HG02623 (cell line): ENCODE measurements around the gene VAV2.
"Not testable (repeated sequence)": the region's sequence is repeated elsewhere in the genome, so short reads cannot be mapped to it uniquely, and the experiment has no call there.

Experiments
- ATAC-seq: cut with Tn5 transposase; IDR thresholded peaks from one replicate; pipeline ENCODE4 v1.9.1; 2021; ENCODE audit warnings: moderate library complexity; ENCODE audit not compliant: unreplicated experiment

Gene VAV2

DNA sequence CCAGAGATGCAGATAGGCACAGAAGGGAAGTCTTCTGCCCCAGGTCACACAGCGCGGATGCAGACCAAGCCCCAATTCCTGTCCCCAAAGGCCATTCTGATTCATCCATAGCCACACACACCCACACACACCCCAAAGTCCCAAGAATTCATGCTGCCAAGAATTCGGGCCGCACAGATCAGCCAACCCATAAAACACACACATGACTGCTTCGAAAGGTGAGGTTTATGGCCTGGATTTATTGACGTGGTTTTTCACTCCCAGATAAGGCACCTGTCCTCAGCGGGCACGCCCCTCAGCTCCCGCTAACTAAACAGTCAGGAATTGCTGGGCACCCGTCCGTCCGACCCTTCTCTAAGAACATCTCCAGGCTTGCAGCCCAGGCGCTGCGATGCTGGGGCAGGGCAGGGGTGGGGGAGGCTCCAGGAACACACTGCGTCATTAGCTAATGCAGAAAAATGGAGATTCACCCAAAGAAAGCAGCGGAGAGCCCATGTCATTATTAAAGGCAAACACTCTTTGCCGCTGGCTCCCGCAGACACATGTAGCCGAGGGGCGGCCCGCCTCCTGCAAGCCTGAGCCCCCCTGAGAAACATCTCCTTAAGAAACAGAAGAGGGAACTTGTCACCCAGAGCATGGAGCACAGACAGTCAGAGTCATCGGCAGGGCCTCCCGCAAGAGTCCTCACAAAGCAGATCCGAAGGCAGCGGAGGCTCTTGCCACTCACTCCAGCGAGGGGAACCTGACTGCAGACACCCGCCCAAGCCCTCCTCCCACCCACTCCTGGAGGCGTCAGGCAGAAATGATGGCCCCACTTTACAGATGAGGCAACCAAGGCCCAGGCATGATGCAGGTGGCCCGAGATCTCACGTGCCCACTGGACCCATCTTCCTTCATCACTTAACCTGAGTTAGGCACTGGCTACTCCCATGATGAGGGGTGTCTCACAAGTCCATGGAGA lies 19.9 kb downstream of the VAV2 start:
- no peak for ATAC-seq

- no peak for ATAC-seq
These were observed 20.8 kb downstream of the VAV2 start for GRCh38 chr9:133971121-133971951.

- ATAC-seq, result no peak
These were observed 21.5 kb downstream of the VAV2 start for GRCh38 chr9:133970581-133971058.

DNA sequence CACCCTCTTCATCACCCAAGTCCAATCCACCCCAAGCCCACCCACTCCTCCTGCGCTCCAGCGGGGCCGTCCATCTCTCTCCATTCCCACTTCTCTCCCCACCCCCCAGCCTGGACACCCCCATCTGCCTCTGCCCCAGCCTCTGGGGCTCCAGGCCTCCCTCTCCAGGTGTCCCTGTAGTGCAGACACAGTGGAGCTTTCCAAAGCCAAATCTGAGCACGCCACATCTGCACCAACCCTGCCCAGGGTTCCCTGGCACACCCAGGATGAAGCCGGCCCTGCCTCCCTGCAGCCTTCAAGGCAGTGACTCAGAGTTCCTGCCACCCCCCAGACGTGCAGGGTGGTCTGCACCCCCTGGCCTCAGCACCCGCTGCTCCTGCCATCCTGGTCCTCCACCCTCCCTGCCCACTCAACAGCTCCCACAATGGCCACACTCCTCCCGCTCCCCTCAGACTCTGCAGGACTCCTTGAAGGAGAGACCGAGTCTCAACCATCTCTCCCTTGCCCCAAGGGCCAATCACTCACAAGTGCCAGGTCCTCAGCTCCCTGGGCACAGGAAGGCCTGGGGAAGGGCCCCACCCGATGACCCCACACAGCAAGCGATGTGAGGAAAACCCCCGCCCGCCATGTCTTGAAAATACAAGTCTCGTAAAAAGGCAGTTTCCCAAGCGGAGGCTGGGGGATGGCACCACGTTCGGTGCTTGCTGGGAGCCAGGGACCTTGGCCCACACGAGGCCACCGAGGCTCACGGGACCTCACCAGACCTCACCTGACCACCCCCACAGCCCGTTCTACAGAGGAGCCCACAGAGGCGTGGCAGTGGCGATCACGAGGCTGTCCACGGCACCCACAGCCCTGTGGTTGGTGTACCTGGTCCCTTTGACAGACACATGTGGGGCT lies 22.2 kb downstream of the VAV2 start:
- no peak for ATAC-seq

GRCh38 chr9:133968966-133969617 lies 23.0 kb downstream of the VAV2 start:
- ATAC-seq, result no peak

GRCh38 chr9:133968428-133968827 lies 23.7 kb downstream of the VAV2 start:
- ATAC-seq, result no peak

DNA sequence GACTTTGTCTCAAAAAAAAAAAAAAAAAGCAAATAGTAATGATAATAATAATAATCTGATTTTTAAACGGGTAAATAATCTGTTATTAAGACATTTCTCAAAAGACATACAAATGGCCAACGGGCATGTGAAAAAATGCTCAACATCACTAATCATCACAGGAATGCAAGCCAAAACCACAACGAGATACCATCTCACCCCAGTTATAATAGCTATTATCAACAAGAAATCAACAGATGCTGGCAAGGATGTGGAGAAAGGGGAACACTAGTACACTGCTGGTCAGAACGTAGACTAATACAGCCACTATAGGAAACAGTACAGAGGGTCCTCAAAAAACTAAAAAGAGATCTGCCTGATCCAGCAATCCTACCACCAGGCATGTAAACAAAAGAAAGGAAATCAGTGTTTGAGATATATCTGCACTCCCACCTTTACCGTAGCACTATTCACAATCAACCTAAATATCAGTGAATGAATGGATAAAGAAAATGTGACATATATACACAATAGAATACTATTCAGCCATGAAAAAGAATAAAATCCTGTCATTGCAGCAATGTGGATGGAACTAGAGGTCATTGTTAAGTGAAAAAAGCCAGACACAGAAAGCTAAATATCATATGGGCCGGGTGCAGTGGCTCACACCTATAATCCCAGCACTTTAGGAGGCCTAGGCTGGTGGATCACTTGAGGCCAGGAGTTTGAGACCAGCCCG lies 24.9 kb downstream of the VAV2 start:
- ATAC-seq, result no peak

DNA sequence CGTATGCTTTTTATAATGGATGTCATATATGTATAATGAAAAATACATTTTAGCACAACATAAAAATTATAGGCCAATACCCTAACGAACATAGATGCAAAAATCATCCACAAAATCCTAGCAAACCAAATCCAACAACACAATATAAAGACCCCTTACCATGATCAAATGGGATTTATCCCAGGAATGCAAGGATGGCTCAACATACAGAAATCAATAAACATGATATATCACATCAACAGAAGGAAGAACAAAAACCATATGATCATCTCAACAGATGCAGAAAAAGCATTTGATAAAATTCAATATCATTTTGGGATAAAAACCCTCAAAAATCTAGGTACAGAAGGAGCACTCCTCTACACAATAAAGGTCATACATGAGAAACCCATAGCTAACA lies 27.7 kb downstream of the VAV2 start:
- no peak for ATAC-seq

- no peak for ATAC-seq
These were observed 29.0 kb downstream of the VAV2 start for GRCh38 chr9:133963166-133963565.

GRCh38 chr9:133962341-133962740 lies 29.8 kb downstream of the VAV2 start:
- no peak for ATAC-seq

GRCh38 chr9:133961226-133962165 lies 30.6 kb downstream of the VAV2 start:
- no peak for ATAC-seq

GRCh38 chr9:133960568-133961129 lies 31.5 kb downstream of the VAV2 start:
- ATAC-seq, result no peak

GRCh38 chr9:133959966-133960567 lies 32.1 kb downstream of the VAV2 start:
- no peak for ATAC-seq

GRCh38 chr9:133959171-133959570 lies 33.0 kb downstream of the VAV2 start:
- ATAC-seq, result no peak

DNA sequence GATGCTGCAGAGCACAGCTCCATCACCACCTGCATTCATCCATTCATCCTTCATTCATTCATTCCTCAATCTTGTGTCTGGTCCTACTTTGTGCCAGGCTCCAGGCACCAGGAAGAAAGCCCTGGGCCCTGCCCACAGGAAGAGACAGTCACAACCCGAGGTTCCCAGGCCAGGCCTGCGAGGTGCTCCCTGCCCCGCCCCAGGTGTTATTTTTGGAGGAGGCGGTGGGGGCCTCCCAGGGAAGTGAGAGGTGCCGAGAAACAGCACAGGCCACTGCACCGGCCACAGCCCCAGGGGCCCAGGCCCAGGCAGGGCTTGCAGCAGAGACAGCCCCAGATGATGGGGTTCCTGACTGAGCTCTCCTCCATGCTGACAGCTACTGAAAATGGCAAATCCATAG lies 33.4 kb downstream of the VAV2 start:
- peak; percentile 38 for ATAC-seq

DNA sequence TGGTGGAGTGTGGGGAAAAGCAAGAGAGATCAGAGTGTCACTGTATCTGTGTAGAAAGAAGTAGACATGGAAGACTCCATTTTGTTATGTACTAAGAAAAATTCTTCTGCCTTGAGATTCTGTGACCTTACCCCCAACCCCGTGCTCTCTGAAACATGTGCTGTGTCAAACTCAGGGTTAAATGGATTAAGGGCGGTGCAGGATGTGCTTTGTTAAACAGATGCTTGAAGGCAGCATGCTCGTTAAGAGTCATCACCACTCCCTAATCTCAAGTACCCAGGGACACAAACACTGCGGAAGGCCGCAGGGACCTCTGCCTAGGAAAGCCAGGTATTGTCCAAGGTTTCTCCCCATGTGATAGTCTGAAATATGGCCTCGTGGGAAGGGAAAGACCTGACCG lies 34.4 kb downstream of the VAV2 start:
- not testable (repeated sequence) for ATAC-seq

GRCh38 chr9:133957328-133957727 lies 34.8 kb downstream of the VAV2 start:
- no peak for ATAC-seq
